Measurements from ENCODE around the gene ADCY6.
A peak's percentile ranks its signal among the peaks of the same experiment; 100 is the strongest.

Gene ADCY6

DNA sequence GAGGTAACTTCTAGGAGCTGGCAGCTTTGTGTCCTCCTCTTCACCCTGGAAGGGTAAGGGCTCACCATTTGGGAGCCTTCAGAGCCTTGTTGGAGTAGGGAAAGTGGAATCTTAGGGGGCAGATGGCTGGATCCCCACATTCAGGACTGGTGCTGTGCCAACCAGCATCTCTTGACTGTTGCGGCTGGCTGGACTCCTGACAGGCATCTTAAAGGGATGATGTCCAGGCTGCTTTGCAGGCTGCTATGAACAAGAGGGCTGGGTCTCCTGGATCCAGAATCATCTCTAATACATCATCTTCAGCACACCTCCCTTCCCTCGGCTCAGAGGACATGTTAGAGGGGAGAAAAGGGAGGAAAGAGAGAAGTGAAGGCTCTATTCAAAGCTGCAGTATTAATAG lies 33.8 kb upstream of the ADCY6 start:
- TF ChIP-seq, protein P1, sequence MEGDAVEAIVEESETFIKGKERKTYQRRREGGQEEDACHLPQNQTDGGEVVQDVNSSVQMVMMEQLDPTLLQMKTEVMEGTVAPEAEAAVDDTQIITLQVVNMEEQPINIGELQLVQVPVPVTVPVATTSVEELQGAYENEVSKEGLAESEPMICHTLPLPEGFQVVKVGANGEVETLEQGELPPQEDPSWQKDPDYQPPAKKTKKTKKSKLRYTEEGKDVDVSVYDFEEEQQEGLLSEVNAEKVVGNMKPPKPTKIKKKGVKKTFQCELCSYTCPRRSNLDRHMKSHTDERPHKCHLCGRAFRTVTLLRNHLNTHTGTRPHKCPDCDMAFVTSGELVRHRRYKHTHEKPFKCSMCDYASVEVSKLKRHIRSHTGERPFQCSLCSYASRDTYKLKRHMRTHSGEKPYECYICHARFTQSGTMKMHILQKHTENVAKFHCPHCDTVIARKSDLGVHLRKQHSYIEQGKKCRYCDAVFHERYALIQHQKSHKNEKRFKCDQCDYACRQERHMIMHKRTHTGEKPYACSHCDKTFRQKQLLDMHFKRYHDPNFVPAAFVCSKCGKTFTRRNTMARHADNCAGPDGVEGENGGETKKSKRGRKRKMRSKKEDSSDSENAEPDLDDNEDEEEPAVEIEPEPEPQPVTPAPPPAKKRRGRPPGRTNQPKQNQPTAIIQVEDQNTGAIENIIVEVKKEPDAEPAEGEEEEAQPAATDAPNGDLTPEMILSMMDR (IDR thresholded peaks at IDR 0.05; ENCODE audit: low read depth, low read length): no peak
- in situ Hi-C loops (cut with HindIII; ENCODE audit: low sequenced_read_pairs): no loop called here

DNA sequence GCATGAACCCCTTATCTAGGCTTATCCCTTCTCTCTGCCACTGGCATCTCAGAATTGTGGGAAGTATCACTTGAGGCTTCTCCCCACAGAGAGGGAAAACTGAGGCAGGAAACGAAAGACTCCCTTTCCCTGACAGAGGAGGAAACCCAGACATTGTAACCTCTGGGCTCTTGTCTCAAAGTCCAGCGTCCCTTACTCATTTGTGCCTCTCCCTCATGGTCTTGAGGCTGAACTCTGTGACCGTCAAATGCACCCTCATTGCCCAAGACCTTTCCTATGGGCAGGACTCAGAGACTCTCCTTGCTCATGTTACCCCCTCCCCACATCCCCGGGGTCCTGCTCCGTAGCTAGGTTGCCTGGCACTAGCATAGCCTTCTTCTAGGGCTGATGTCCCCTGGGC lies 33.2 kb upstream of the ADCY6 start:
- DNase-seq (ENCODE audit: low read depth, low spot score): no peak
- TF ChIP-seq, protein P1 (IDR thresholded peaks at IDR 0.05; ENCODE audit: low read depth, low read length): no peak
- H3K4me3 ChIP-seq (ENCODE audit: low read depth, low read length): no peak overlapping the region
- in situ Hi-C loops (cut with HindIII; ENCODE audit: low sequenced_read_pairs): no loop called here

More for the DNA sequence above, 33.8 kb upstream of the ADCY6 start:
- H3K4me3 ChIP-seq (ENCODE audit: low read depth, low read length): no peak overlapping the region
- no peak for DNase-seq (ENCODE audit: low read depth, low spot score)

DNA sequence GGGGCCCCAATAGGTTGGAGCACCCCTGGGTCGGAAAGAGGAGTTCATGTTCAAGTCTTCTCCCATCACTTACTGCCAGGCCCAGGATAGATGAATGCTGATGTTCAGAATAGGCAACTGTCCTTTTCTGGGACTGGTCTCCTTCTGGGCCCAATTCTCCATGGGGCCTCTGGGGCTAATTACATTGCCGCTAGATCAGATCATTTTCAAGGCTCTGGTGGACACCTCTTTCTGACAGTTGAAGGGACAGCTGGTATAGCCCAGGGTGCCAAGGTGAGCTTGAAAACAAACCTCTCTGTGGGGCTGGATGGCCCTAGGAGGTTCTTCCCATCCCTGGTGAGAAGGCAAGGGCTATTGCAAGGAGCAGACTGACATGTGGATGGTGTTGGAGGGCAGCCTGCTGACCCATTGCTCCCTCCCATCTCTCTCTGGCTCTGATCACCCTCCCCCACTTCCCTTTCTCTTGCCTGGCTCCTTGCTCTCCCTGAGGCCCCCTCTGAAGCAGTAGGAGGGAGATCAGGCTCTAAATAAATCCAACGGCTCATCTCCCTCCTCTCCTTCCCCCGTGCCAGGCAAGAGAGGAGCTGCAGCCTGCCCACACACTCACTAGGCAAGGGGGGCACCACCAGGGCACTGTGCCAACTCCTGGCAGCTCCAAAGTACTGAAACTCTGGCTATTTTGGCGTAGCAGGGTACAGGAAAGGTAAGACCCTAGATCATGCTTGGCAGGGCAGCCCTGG lies 31.3 kb upstream of the ADCY6 start:
- TF ChIP-seq, protein P1 (IDR thresholded peaks at IDR 0.05; ENCODE audit: low read depth, low read length): no peak
- in situ Hi-C loops (cut with HindIII; ENCODE audit: low sequenced_read_pairs): no loop called here
- DNase-seq (ENCODE audit: low read depth, low spot score): no peak
- H3K4me3 ChIP-seq (ENCODE audit: low read depth, low read length): no peak overlapping the region

DNA sequence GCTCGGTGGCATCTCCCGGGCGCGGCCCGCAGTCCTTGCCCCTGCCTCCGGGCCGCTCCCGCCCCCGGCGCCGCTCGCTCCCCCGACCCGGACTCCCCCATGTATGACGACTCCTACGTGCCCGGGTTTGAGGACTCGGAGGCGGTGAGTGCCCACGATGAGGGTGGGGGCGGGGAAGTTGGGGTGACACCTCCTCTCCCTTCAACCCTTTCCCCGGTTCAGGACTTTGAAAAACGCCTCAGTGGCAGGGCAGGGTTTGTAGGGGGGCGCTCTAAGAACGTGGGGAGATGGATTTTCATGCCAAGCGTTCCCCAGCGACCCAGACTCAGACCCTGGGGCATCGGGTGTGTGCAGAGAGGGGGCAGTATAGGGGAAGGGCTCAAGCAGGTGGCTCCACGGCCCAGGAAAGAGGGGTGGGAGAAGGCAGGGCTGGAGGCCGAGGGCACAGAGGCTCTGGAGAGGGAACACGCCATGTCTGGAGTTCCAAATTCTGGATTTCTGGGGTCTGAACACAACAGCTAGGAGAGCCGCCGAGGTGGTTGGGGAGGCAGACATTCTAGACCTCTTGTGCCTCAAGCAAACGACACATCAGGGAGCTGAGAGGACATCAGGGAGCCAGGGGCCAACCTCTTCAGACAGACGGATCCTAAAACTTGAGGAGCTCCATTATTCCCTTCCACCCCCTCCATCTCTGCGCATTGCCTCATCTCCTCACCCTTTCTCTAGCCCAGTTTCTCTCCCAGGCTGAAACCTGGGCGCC lies 30.1 kb upstream of the ADCY6 start:
- TF ChIP-seq, protein P1 (IDR thresholded peaks at IDR 0.05; ENCODE audit: low read depth, low read length): peak; percentile 23
- H3K4me3 ChIP-seq (ENCODE audit: low read depth, low read length): peak overlapping the region; percentile 73
- in situ Hi-C loops (cut with HindIII; ENCODE audit: low sequenced_read_pairs): no loop called here
- DNase-seq (ENCODE audit: low read depth, low spot score): no peak

DNA sequence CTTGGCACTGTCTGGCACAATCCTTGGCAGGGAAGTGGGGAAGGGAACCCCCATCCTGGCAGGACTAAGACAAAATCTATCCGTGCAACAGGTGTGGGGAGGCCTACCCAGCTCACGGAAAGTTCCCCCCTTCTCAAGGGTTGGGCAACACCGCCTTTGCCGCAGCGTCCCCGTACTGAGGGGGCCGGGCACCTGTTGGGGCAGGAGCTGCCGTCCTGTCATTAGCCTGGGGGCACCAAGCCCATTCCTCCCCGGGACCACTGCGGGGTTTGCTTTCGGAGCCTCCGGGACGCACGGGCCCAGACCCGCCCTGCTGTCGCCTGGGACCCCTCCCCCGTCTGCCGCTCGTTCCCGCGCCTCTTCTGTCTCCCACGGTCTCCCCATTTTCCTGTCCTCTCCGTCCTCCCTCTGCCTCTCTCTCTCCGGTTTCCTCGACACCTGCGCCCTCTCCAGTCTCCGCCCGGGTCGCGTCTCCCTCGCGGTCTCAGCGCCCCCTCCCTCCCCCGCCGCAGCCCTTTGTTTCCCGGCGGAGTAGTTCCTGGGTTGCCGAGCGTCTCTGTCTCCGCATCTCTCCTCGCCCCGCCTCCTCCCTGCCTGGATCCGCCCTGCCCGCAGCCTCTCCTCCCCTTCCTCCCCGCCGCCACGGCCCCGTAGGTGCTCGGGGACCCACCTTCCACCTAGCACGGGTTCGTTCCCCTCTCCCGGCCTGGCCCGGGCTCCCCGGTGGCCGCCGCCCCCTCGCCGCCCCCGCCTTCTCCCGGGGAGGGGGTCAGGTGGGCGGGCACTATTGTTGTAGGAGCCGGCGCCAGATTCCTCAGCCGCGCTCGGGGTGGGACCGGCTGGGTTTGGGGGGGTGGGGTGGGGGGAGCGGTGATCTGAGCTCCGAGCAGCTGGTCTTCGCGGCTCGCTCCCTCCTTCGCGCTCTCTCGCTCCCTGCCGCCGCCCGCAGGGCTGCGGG lies 29.3 kb upstream of the ADCY6 start, which contains the start of gene CACNB3:
Gene CACNB3, plus strand, starts transcription at position 624 of the 958 bp plus-strand sequence. CDS start 434 bp downstream, outside the sequence.
- H3K4me3 ChIP-seq (ENCODE audit: low read depth, low read length): peak within 1 kb of the TSS; percentile 73
- peak; percentile 54 for DNase-seq (ENCODE audit: low read depth, low spot score)
- in situ Hi-C loops (cut with HindIII; ENCODE audit: low sequenced_read_pairs): no loop called here
- TF ChIP-seq, protein P1 (IDR thresholded peaks at IDR 0.05; ENCODE audit: low read depth, low read length): no peak

Measured in astrocyte of the spinal cord (primary cell).